HG03139 (cell line): Measurements from ENCODE around the gene ATG2A.
A peak's percentile ranks its signal among the peaks of the same experiment; 100 is the strongest.

Experiments used
- ATAC-seq: cut with Tn5 transposase; IDR thresholded peaks from one replicate; pipeline ENCODE4 v1.9.1; 2021; ENCODE audit not compliant: unreplicated experiment

The ATG2A gene

DNA sequence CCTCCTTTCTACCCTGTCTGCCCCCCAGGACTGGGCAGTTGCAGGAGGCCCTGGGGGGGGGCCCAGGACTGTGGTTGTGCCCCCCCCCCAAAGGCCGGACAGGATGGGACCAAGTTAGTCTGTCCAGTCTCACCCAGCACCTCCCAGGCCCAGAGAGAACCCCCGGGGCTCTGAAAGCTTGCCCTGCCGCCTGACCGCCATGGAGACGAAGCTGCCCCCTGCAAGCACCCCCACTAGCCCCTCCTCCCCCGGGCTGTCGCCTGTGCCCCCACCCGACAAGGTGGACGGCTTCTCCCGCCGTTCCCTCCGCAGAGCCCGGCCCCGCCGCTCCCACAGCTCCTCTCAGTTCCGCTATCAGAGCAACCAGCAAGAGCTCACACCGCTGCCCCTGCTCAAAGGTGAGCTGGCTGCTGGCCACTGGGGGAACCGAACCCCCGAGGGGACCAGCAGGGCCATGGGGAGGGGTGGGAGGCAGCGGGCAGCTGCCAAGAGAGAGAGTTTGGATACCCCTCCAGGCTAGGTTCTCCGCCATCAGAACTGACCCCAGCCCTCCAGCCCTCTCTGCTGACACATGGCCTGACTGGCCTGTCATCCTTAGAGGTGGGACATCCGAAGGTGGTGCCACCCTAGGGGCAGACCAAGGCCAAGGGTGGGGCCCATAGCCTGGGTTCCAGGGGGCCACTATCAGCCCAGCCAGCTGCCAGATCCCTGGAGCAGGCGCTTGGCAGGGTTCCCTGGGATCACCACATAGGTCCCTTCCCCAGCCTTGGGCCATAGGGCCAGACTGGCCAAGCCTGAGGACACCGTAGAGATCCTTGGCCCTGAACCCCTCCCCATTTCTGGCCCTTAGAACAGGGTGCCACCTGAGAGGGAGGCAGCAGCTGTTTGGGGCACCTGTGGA, 8.8 kb upstream of the ATG2A start:
- no peak for ATAC-seq

DNA sequence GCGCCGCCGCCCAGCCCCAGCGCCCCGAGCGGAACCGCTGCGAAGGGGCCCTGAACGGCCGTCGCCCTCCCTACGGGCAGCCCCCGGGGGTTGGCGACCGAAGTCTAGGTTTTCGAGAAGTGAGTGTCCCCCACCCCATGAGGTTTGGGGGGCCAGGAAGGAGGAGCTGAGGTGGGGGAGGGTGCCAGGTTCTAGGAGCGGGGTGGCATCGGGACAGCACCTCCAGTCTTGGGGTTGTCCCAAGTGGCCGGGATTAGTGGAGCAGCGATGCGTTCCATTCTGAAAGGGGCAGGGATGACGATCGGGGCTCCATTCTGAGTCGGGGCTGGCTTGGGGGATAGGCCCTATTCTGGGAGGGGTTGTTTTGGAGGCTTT, 7.9 kb upstream of the ATG2A start:
- peak; percentile 4 for ATAC-seq

DNA sequence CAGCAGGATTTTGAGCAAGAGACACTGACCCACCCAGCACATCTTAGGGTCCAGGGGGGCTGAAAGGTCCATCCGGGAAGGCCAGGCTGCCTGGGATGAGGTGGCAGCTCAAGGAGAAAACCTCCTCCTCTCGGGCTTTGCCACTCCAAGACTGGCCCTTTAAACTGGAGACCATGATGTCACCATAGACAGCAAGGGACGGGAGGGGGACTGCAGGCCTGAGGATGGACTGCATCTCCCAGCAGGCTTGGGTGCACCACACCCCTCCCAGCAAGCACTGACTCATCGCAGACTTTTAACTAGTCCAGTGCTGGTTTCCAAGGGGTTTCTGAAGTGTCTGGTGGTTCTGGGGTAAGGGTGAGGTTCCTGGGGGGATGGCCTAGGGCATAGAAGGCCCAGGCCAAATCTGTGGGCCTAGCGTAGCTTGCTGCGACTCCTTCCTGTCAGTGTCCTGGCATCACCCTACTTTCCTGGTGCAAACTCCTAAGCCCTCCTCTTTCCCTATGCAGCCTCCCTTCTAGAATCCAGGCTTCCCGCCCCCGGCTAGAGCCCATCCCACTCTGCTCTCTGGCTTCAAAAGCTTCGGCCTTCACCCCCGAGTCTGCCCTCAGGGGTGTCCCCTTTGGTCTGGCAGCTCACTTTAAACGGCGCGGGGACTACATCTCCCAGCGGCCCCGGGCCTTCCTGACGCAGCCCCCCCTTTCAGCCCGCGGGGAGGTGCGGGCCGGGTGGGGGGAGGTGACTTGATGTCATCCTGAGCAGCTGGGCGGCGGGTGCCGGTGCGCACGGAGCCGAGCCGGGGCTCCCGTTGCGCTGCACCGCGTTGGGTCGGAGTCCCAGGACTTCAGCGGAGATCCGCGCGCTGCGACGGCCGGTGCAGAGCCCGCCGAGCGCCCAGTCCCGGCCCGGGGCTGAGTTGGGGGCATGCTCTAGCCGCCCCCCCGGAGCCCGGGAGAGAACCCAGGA, 7.2 kb upstream of the ATG2A start, which contains the start of gene PPP2R5B:
Gene PPP2R5B, plus strand, starts transcription at position 746 of the 966 bp plus-strand sequence. CDS start 1,046 bp downstream, outside the sequence.
- ATAC-seq: peak; percentile 73

- ATAC-seq: no peak
These were observed 6.2 kb upstream of the ATG2A start for GRCh38 chr11:64923151-64923661.

- ATAC-seq: no peak
These were observed 4.4 kb upstream of the ATG2A start for GRCh38 chr11:64921384-64921783.

DNA sequence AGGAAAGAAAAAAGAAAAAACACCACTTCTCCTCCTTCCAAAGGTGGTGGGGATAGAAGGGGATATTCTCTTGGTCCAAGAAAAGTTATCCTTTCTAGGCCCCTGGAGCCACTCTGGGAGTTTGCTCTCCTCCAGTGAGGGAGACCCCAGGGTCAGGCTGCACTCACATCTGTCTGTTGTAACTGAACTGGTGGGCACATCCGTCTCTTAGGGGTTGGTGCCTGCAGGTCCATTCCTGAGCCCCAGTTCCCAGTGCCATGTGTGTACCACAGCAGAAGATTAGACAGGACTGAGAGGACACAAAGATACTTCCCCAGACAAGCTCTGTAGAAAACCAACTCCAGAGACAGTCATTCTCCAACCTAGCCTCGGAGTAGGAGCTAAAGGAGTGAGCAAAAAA, 3.1 kb upstream of the ATG2A start:
- ATAC-seq: no peak

GRCh38 chr11:64919627-64920026, 2.6 kb upstream of the ATG2A start:
- ATAC-seq: no peak

GRCh38 chr11:64918017-64918416, 1.0 kb upstream of the ATG2A start:
- ATAC-seq: no peak

- ATAC-seq: no peak
These were observed 620 bp upstream of the ATG2A start for GRCh38 chr11:64917663-64917995.

DNA sequence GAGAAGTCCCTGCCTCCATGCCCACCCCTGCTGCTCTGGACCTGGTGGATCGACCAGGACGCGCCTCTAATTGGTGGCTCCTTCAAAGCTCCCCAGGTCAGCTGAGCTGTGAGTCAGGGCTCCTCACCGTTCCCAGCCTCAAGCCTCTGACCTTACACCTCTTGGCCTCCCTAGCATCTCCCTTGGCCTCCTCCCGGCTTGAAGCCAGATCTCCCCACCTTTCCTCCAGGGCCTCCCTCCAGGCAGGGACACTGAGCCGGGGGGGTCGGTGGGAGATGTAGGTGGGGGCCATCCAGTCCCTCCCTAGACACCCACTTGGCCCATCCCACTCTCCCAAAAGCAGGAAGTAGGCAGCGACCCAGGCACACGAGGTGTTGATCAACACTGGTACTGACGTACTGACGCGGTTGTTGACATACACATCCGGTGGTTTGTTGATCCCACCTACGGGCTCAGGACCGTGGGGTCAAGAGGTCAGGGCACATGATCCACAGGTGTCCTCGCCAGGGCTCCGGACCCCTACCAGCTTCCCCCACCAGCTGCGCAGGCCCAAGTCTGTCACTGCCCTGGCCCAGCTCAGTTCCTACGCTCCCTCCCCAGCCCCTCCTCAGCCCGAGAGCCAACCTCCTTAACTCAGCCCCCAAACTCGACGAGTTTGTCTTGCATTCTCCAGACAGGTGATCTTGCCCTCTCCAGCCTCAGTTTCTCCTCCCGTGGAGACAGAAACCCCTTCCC, 802 bp downstream of the ATG2A start:
- no peak for ATAC-seq

GRCh38 chr11:64915376-64915887, 1.6 kb downstream of the ATG2A start:
- ATAC-seq: no peak

GRCh38 chr11:64914123-64914522, 2.9 kb downstream of the ATG2A start:
- ATAC-seq: no peak

- no peak for ATAC-seq
These were observed 3.8 kb downstream of the ATG2A start for GRCh38 chr11:64913171-64913727.

DNA sequence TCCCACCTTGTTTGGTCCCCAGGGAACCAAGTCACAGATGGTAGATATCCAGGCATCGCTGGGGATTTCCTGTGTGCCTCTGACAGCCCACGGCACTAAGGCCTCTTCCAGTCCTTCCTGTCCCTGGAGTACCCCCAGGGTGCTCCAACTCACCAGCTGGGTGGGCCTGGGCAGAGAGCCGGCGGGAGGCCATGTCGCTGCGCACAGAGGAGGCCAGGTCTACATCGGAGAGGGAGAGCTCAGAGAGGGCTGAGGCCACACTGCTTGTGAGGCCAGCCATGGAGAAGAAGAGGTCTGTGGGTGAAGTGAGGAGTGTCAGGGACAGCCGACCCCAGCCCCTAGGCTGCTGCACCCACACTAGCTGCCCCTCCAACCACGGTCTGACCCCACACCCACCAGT, 5.3 kb downstream of the ATG2A start:
- ATAC-seq: no peak

GRCh38 chr11:64911142-64911541, 5.9 kb downstream of the ATG2A start:
- ATAC-seq: no peak

DNA sequence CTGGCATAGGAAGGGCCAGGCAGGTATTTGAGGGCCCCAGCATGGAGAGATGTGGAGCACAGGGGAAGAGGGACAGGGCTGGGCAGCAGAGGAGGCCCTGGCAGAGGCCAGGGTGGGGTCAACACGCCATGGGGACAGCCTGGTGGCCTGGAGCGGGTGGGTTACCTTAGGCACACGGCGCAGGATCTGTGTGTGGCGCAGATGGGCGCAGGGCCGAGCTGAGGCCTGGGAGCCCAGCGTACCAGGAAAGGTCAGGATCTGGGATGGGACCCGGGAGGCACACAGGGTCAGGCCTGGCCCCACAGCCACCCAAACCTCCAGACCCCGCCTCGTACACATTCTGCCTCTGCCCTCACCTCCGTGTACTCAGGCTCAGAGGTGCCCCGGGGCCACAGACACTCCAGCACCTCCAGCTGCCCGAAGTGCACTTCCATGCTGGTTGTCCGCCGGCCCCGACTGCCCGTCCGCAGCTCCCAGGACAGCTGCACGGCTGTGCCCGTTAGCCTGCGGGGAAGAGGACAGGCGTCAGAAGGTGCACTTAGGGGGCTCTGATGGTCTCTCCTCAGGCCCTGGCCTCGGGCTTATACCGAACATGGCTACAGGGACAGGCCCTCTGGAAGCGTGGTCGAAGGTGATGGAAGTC, 6.4 kb downstream of the ATG2A start:
- no peak for ATAC-seq

GRCh38 chr11:64909653-64910343, 7.2 kb downstream of the ATG2A start:
- ATAC-seq: no peak

GRCh38 chr11:64908766-64909165, 8.2 kb downstream of the ATG2A start:
- ATAC-seq: no peak

- ATAC-seq: no peak
These were observed 10.7 kb downstream of the ATG2A start for GRCh38 chr11:64906314-64906635.
